HUES48 (cell line): ENCODE measurements around the gene BRMS1L.
A peak's percentile ranks its signal among the peaks of the same experiment; 100 is the strongest.
"Not testable (repeated sequence)": the region's sequence is repeated elsewhere in the genome, so short reads cannot be mapped to it uniquely, and the experiment has no call there.

Experiments
- H3K27ac ChIP-seq: one replicate; pipeline ENCODE4 v1.7.0; 2013; ENCODE audit warnings: low read depth, low read length, inconsistent platforms
- H3K27me3 ChIP-seq: 2 replicates; pipeline ENCODE4 v1.6.1; 2013; ENCODE audit warnings: mild to moderate bottlenecking, low read length; ENCODE audit not compliant: control insufficient read depth, insufficient read depth
- H3K36me3 ChIP-seq: 2 replicates; pipeline ENCODE4 v1.6.1; 2013; ENCODE audit warnings: low read length; ENCODE audit not compliant: control insufficient read depth, insufficient read depth
- H3K4me1 ChIP-seq: 2 replicates; pipeline ENCODE4 v1.6.1; 2013; ENCODE audit warnings: mild to moderate bottlenecking, low read length; ENCODE audit not compliant: control insufficient read depth, insufficient read depth
- H3K4me3 ChIP-seq: 2 replicates; pipeline ENCODE4 v1.5.1; 2013; ENCODE audit warnings: mild to moderate bottlenecking, low read depth, low read length
- H3K9ac ChIP-seq: 2 replicates; pipeline ENCODE4 v1.6.1; 2013; ENCODE audit warnings: mild to moderate bottlenecking, low read depth, low read length, moderate library complexity
- H3K9me3 ChIP-seq: 2 replicates; pipeline ENCODE4 v1.6.1; 2013; ENCODE audit warnings: low read length; ENCODE audit not compliant: control insufficient read depth, insufficient read depth

The BRMS1L gene, protein sequence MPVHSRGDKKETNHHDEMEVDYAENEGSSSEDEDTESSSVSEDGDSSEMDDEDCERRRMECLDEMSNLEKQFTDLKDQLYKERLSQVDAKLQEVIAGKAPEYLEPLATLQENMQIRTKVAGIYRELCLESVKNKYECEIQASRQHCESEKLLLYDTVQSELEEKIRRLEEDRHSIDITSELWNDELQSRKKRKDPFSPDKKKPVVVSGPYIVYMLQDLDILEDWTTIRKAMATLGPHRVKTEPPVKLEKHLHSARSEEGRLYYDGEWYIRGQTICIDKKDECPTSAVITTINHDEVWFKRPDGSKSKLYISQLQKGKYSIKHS

DNA sequence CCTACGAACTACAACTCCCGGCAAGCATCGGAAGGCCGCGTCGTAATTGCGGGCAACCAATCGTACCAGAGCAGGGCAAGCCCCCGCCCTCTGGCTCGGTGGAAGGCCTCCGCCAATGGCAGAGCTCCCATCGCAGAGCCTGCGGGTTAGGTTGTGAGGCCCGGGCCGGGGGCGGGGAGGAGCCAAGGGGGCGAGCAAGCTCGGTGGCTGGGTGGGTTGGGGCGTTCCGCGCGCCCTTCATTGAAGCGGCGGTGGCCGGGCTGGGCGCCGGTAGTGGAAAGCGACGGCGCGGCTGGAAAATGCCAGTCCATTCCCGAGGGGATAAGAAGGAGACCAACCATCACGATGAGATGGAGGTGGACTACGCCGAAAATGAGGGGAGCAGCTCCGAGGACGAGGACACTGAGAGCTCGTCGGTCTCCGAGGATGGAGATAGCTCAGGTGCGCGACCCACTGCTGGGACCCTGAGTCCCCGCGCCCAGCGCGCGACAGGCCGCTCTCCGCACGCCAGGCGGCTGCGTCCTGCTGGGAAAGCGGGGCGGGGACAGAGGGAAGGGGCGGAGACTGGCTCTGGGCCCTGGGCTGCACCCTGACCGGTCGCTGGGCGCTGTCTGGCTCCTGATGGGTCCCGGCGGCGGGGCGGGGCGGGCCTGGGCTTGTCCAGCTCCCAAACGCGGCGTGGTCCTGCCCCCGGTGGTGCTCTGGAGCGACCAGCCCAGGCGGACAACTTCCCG, at the start of gene BRMS1L:
Gene BRMS1L (plus strand): TSS at position 121 of the 734 bp plus-strand sequence. CDS start 179 bp downstream, at position 300.
- H3K27me3 ChIP-seq, result no peaks in the 10 kb centered on the region
- peaks cover 2% of the 10 kb centered on the region; the same call in 1 of the 2 replicates for H3K36me3 ChIP-seq
- no peaks in the 10 kb centered on the region for H3K9me3 ChIP-seq
- H3K4me3 ChIP-seq, result peak within 1 kb of the TSS; percentile 97
- H3K9ac ChIP-seq, result peak within 1 kb of the TSS; percentile 90
- peak within 1 kb of the TSS; percentile 99 for H3K27ac ChIP-seq
- H3K4me1 ChIP-seq, result peaks cover 8% of the 10 kb centered on the region; the same call in 1 of the 2 replicates

DNA sequence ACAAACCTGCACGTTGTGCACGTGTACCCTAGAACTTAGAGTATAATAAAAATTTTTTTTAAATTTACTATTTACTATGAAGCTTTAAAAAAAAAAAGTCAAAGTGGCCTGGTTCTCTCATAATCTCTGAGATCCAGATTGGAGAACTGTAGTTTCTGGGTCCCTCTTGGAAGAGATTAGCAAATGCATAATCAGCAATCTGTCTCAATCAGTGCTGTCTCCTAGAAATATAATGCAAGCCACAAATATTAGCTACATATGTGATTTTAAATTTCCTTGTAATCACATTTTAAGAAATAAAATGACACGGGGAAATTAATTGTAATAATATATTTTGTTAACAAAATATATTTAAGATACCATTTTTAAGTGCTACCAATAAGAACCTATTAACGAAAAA, 49.3 kb upstream of the BRMS1L start:
- H3K36me3 ChIP-seq, result no peaks in the 10 kb centered on the region
- H3K4me3 ChIP-seq, result no peak overlapping the region
- H3K9ac ChIP-seq, result no peak overlapping the region
- no peaks in the 10 kb centered on the region for H3K4me1 ChIP-seq
- no peaks in the 10 kb centered on the region for H3K27me3 ChIP-seq
- H3K9me3 ChIP-seq, result no peaks in the 10 kb centered on the region
- H3K27ac ChIP-seq, result no peak overlapping the region

DNA sequence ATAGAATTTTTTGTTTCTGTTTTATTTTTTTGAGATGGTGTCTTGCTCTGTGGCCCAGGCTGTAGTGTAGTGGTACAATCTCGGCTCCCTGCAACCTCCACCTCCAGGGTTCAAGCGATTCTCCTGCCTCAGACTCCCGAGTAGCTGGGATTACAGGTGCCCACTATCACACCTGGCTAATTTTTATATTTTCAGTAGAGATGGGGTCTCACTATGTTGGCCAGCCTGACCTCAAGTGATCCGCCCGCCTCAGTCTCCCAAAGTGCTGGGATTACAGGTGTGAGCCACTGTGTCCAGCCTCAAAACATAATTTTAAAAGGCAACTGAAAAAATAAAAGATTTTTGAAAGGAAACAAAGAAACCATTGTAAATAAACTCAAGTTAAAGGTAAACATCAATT, 48.6 kb upstream of the BRMS1L start:
- H3K9me3 ChIP-seq, H3K4me3 ChIP-seq, H3K36me3 ChIP-seq, H3K27me3 ChIP-seq, H3K27ac ChIP-seq, H3K9ac ChIP-seq, H3K4me1 ChIP-seq: not testable (repeated sequence)

DNA sequence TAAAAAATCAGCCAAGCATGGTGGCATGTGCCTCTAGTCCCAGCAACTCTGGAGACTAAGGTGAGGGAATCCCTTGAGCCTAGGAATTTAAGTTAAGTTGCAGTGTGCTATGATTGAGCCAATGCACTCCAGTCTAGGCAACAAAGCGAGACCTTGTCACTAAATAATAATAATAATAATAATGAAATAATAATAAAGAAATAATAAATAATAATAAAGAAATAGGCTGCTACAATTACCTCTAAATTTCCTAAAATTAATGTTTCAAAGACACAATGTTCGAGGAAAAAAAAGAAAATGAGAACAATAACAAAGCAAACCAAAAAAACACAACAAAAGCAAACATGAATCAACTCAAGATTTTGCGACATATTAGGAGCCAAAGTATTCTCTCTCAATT, 46.8 kb upstream of the BRMS1L start:
- Histone ChIP-seq H3K4me3 (no peak overlapping the region), H3K9me3 (no peaks in the 10 kb centered on the region), H3K4me1 (no peaks in the 10 kb centered on the region), H3K27ac (no peak overlapping the region), H3K27me3 (no peaks in the 10 kb centered on the region), H3K36me3 (no peaks in the 10 kb centered on the region), H3K9ac (no peak overlapping the region)

DNA sequence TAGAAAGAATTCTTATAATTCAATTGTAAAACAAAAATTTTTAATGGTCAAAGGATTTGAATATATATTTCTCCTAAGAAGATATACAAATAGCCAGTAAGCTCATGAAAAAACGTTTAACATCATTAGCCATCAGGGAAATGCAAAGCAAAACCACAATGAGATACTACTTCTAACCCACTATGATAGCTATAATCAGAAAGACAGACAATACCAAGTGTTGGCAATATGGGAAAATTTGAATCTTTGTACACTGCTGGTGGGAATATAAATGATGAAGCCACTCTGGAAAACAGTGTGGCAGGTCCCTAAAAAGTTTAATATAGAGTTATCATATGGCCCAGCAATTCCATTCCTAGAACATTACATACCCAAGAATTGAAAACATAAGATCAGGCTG, 42.4 kb upstream of the BRMS1L start:
- no peaks in the 10 kb centered on the region for H3K27me3 ChIP-seq
- no peaks in the 10 kb centered on the region for H3K4me1 ChIP-seq
- H3K36me3 ChIP-seq, result no peaks in the 10 kb centered on the region
- no peak overlapping the region for H3K9ac ChIP-seq
- no peak overlapping the region for H3K4me3 ChIP-seq
- H3K27ac ChIP-seq, result no peak overlapping the region
- no peaks in the 10 kb centered on the region for H3K9me3 ChIP-seq

DNA sequence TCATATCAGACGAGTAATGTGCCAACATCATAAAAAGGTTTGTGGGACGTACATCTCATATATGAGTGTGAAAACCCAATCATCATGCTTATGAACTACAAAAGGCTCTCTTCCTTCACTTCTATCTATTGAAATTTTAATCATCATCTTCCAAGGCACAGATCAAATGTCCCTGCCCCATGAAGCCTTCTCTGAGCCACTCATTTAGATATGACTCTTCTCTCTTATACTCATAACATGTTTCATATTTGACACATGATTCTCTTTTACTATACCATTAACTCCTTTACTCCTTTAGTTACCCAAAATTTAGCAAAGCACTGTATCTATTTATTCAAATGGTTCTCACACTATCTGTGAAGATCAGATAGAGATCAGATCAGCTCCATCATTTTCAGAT, 39.3 kb upstream of the BRMS1L start:
- H3K36me3 ChIP-seq, result no peaks in the 10 kb centered on the region
- H3K27ac ChIP-seq, result no peak overlapping the region
- H3K9me3 ChIP-seq, result no peaks in the 10 kb centered on the region
- H3K27me3 ChIP-seq, result no peaks in the 10 kb centered on the region
- no peak overlapping the region for H3K4me3 ChIP-seq
- no peaks in the 10 kb centered on the region for H3K4me1 ChIP-seq
- H3K9ac ChIP-seq, result no peak overlapping the region

DNA sequence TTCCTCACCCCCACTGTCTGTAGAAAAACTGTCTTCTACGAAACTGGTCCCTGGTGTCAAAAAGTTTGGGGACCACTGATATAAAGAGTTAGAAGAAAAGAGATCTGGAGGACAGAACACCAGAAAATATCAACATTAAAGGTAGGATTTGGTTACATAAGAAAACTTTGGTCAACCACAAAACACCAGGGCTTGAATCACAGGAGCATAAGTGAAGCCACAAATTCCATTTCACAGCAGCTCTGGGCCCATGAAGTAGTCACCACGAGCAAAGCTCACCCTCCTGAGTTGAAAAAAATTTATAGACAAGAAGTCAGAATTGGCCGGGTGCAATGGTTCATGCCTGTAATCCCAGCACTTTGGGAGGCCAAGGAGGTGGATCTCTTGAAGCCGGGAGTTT, 36.5 kb upstream of the BRMS1L start:
- no peaks in the 10 kb centered on the region for H3K36me3 ChIP-seq
- no peaks in the 10 kb centered on the region for H3K4me1 ChIP-seq
- no peak overlapping the region for H3K27ac ChIP-seq
- H3K4me3 ChIP-seq, result no peak overlapping the region
- no peaks in the 10 kb centered on the region for H3K9me3 ChIP-seq
- H3K9ac ChIP-seq, result no peak overlapping the region
- no peaks in the 10 kb centered on the region for H3K27me3 ChIP-seq

DNA sequence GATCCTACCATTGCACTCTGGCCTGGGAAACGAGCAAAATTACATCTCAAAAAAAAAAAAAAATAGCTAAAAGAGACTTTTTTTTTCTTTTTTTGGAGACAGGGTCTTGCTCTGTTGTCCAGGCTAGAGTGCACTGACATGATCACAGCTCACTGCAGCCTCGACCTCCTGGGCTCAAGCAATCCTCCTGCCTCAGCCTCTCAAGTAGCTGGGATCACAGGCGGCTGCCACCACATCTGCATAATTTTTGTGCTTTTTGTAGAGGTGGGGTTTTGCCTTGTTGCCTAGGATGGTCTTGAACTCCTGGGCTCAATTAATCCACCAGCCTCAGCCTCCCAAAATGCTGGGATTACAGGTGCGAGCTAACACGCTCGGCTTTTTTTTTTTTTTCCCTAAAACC, 28.3 kb upstream of the BRMS1L start:
- no peaks in the 10 kb centered on the region for H3K4me1 ChIP-seq
- H3K9me3 ChIP-seq, result no peaks in the 10 kb centered on the region
- H3K27me3 ChIP-seq, result no peaks in the 10 kb centered on the region
- H3K9ac ChIP-seq, result no peak overlapping the region
- no peak overlapping the region for H3K4me3 ChIP-seq
- no peaks in the 10 kb centered on the region for H3K36me3 ChIP-seq
- H3K27ac ChIP-seq, result no peak overlapping the region

DNA sequence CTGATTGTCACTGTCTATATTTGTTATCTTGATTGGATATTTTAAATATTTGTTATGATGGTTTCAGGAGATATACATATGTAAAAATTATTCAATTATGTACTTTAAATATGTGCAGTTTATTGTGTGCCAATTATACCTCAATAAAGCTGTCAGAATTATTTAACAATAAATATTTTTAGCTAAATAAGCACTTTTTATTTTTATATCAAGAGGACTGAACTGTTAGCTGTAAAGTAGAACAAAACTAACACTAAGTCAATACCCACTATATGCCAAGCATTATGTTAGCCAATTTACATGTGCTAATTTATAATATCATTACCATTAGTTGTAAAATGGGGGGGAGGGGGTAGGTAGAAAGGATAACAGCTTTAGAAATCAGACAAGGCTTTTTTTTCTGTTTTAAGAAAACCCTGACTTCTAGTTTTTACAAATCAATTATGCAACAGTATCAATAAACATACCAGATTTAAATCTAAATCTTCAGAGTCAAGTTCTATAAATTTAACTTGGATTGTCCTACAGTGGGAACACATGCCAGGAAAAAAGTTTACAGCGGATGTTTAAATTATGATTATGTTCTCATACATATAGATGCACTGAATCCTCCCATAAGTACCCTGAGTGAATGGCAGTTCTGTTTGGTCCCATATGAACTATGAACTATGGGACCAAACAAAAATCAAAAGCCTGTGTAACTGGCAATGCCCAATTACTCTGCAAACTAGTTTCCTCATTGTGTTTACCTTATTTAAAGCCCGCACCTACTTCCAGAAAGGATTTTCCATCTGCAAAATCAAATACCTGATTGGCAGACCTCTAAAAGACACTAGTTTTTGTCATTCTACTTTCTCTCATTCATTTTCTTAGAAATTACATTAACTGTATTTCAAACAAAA, 19.9 kb upstream of the BRMS1L start:
- Histone ChIP-seq H3K9me3 (no peaks in the 10 kb centered on the region), H3K27ac (no peak overlapping the region), H3K27me3 (no peaks in the 10 kb centered on the region), H3K4me3 (no peak overlapping the region), H3K4me1 (peaks cover 15% of the 10 kb centered on the region; the same call in 1 of the 2 replicates), H3K9ac (no peak overlapping the region), H3K36me3 (no peaks in the 10 kb centered on the region)

DNA sequence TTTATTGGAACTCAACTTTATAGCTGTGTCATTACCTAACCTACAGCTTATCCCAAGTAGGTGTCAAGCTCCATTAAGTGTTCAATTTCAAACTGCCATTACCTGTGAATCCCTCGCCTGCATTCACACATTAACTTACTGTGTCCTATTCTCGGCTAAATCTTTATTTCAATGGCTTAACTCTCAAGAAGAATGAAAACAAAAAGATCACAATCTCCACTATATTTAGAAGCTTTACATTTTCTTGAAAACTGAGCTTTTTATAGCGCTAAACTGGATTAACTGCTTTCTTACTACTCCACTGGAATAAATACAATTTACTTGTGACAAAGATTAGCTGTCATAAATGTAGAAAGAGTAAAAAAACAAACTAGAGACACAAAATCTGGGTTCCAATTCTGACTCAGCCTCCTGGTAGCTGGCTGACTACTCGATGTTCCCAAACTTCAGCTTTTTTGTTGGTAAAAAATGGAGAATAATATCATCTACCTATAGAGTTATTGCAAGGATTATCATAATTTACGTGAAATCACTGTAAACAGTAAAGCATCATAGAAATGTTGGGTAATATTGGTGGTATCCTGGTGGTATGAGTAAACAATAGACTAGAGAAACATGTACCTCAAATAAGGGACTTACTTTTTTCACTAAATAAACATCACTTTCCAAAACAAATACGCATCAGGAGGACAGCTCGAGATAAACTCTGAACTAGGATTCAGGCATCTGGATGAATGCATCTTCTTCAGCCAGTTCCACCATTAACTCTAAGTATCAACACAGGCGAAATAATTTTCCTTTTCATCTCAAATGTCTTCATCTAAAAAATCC, 18.8 kb upstream of the BRMS1L start:
- H3K27ac ChIP-seq, result no peak overlapping the region
- no peaks in the 10 kb centered on the region for H3K27me3 ChIP-seq
- no peaks in the 10 kb centered on the region for H3K36me3 ChIP-seq
- peak overlapping the region; percentile 91 for H3K4me3 ChIP-seq
- H3K9me3 ChIP-seq, result no peaks in the 10 kb centered on the region
- H3K4me1 ChIP-seq, result peaks cover 15% of the 10 kb centered on the region; the same call in 1 of the 2 replicates
- no peak overlapping the region for H3K9ac ChIP-seq
